ENCODE data around the gene CCDC88C.
A peak's percentile ranks its signal among the peaks of the same experiment; 100 is the strongest.
"Not testable (repeated sequence)": the region's sequence is repeated elsewhere in the genome, so short reads cannot be mapped to it uniquely, and the experiment has no call there.

Gene CCDC88C

DNA sequence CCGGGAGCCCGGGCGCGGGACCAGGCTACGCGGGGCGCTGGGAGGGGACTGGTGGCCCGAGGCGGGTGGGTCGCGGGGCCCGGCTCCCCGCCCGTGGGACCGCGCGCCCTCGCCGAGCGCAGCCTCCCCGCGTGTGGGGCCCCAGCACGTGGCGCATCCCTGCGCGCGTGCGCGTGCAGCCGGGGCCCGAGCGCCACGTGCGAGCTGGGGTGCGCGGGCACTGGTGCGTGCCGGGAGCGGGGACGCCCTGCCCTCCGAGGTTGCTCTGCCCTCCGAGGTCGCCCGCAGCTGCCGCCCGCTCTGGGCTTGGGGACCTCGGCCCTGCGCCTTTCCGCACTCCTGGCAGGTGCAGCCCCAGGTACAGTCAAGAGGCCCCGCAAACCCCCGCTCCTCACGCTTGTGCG is 365 bp upstream of the CCDC88C start:
- DNase-seq = peak; percentile 66

- DNase-seq = peak; percentile 38
These were observed 888 bp downstream of the CCDC88C start for GRCh38 chr14:91416744-91417119.

DNA sequence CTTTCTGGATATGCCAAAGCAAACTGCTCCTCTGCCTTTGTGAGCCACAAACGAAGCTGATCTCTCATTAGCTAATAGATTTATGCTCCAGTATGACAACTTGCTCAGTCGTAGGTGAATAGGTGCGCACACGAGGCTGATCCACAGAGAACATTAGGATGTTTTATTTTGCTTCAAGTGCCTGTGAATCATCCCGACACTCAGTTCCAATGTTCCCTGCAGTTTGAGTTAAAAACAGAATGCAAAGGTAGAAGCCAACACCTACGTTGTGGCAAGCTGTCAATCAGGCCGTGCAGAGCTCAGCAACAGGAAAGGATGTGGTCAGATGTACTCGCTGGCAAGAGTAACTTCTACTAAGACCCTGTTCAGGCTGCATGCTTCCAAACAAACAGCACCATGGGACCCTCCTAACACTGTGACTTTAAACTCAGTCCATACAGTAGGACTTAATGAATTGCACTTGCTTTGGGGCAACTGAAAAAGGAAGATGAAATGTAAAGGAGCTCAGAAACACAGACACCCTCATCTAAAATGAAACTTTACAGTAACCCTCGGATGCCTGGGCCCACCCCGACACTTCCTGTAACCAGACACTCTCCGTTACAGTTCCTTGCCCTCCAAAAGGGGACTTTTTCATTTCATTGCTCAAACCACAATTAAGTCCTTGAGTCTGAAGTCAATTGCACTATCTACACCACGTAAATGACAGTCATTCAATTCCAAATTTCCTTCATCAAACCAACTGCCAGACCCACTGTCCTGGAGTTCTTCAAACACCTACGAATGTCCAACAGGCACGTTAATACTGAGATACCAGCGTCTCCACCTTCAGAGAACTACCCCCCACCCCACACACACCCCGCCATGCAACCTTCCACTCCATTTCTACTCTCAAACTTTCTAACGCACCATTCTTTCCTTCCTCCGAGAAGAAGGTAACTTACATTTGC is 1.6 kb downstream of the CCDC88C start:
- DNase-seq = peak; percentile 87

GRCh38 chr14:91414475-91414833 is 3.2 kb downstream of the CCDC88C start:
- DNase-seq = no peak

- peak; percentile 82 for DNase-seq
These were observed 3.8 kb downstream of the CCDC88C start for GRCh38 chr14:91413547-91414474.

DNA sequence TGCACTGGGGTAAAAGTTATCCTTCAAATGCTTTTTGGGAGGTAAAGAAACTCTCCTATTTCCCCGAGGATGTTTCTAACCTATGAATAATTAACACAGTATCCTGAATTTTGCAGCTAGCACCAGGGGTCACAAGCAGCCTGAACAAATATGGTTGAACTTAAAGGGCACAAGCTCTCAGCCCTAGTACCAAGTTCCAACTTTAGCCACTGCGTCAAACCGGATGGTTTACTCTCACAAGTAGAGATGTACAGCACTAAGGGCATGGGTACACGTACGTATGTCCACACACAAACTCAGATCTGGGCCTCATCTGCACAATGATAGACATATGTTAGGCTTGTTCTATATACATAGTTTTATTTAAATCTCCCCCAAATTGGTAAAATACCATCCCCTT is 4.7 kb downstream of the CCDC88C start:
- peak; percentile 38 for DNase-seq

- DNase-seq = peak; percentile 52
These were observed 6.7 kb downstream of the CCDC88C start for GRCh38 chr14:91410771-91411536.

- DNase-seq = peak; percentile 85
These were observed 7.5 kb downstream of the CCDC88C start for GRCh38 chr14:91409928-91410718.

GRCh38 chr14:91409240-91409639 is 8.4 kb downstream of the CCDC88C start:
- not testable (repeated sequence) for DNase-seq

DNA sequence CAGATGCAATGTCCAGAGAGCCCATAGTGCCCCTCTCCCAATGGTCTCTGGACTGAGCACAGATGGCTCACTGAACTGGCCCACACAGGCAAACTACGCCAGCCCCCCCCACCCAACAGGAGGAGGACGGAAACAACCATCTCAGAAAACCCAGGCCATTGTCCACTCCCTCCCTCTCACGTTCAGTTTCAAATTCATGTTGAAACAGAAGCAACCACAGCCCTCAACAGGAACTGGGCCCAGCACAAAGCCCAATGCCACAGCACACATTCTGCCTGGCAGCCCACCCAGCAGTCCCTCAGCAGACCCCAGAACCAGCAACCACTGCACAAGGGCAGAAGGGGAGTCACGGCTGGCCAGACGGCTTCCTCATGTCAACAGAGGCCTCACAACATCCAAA is 10.6 kb downstream of the CCDC88C start:
- no peak for DNase-seq

GRCh38 chr14:91406451-91406850 is 11.2 kb downstream of the CCDC88C start:
- DNase-seq = no peak

DNA sequence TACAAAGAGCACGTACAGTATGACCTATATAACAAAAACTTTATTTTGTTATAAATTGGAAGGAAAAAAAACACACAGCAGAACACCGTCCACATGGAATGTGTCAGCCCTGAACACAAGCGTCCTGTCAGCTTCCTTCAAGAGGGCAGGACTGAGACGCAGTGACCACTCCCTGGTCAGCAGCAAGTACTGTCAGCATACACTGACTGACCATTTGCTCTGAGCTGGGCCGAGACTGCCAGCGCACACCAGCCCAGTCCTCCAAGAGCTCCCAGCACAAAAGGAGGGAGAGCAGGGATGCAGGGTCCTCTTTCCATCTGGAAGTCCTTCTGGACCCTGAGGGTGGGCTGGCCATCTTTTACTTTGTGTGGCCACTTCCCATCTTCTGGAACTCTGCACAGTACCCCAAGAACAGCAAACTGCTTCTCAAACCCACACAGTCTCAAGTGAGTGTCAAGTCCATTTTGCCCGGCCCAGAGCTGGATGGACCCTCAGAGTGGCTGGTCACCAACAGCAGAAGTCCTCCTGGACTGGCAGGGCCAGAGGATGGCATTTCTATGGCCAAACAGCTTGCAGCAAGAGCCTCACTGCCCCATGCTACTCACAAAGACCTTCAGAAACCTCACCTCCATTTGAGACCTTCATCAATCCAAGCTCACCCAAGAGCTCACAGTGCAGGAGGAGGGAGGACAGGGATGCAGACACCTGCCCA is 11.7 kb downstream of the CCDC88C start:
- no peak for DNase-seq

DNA sequence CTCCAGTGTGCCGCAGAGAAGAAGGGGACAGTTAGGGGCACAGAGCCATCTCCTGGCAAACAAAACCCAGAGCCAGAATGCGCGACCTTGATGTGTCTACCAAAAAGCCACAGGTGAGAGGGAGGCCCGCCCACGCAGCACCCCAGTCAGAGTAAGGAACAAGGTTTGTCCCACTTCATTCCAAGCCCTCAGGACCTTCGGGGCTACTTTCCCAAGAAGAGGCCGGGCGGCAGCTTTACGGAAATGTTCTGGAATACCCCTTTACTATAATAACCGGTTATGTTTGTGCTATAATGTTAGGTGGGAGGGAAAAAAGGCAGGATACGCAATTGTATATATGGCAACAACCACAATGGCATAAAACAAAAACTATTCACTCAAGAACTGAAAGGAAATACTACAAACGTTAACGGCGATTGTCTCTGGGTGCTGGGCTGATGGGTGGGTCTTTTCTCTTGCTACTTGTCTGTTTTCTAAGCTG is 12.3 kb downstream of the CCDC88C start:
- peak; percentile 77 for DNase-seq

DNA sequence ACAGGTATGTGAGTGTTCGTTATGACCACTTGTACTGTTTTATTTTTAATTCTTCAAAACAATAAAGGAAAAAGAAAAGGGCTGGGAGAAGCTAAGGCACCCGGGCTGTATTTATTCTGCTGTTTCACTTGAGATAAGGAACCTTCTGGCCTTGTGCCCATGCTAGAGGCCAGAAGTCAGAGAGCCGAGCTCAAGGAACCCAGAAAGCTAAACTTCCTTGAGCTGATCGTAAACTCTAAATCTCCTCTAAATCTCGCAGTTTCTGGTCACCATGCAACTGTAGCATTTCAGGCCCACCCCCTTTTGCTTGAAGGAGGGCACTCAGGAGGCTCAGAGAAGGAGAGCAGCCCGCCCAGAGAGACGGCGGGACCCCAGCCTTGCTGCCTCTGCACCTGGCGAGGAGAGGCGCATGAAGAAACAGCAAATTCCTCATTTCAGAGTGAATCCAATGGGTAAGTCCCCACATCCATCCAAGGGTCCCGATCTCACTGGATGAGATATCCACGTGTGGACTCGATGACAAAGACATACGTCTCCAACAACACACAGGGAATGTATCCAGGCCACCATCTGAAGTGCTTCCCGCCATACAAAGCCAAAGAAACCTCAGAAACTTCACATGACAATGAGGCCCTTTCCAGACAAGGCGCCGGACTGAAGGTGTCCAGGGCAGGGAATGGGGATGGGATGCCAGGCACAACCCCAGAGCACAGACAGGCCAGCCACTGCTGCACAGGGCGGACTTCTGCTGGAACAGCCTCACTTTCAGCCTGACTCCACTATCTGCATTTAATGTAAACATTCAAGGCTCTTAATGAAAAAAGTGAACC is 14.6 kb downstream of the CCDC88C start:
- peak; percentile 40 for DNase-seq

GRCh38 chr14:91402348-91402747 is 15.3 kb downstream of the CCDC88C start:
- peak; percentile 57 for DNase-seq

DNA sequence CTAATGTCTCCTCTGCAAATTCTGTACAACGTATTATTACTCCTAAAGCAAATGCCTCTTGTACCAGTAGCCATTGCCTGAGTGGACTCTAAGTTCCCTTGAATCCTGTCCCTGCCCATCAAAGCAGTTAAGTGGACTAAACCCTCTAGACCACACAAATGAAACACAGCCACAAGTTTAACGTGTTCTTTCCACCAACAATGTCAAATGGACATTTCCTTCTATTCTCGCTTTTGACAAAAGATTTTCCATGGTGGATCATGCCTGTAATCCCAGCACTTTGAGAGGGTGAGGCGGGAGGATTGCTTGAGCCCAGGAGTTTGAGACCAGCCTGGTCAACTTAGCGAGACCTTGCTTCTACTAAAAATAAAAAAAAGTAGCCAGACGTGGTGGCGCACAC is 15.9 kb downstream of the CCDC88C start:
- no peak for DNase-seq

GRCh38 chr14:91400696-91401095 is 16.9 kb downstream of the CCDC88C start:
- no peak for DNase-seq

DNA sequence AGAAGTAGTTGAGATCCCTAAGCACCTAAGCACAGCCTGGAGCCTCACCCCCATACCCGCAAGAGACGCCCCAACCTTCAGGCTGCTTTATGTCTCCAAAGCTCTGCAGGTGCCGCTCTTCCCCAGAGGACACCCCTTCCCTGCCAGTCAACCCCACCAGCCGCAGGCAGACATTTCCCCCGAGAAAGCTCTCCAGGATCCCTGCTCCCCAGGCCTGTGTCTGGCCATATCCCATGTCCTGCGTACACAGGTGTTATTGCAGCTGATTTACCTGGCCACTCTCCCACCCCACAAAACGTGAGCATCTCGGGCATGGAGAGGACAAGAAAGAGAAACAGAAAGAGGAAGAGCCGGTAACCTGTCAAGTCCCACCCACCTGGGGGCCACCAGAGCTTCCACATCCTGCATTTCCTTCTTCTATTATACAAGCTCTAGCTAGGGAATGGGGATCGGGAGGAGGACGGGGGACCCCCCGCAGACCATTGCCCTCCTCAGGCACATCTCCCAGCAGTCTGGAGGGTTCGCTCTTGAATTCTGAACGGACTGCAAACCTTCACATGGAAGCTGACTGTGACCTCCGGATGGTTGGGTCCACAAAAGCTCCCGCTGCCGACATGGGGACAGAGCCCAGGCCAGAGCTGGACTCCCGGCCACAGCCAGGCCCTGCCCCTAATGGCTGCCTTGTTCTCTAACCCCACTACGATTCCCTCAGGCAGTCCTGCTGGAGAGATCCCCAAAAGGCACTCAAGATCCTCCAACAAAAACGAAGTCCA is 17.6 kb downstream of the CCDC88C start:
- DNase-seq = peak; percentile 60

DNA sequence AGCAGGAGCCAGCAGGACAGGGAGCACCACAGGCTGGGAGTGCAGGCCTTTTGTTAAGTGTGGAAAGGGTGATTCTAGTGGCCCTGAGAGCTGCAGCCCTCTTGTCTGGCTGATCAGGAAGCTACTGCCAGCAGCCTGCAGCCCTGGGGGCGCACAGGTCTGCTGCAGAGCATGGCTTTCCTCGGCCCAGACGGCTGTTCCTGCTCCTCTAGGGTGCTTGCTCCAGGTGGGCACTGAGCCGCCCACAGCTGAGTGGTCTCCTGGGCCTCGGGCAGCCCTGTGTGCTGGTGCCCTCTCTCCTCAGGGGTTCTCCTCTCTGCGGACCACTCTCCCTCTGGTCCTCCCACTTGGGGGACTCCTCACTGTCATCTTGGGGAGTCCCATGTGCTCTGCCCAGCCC is 18.9 kb downstream of the CCDC88C start:
- no peak for DNase-seq

Measured in CD4-positive, alpha-beta T cell treated with Interleukin-17A for 1 hour (primary cell).